Measurements from ENCODE around the gene FOXP1.

DNA sequence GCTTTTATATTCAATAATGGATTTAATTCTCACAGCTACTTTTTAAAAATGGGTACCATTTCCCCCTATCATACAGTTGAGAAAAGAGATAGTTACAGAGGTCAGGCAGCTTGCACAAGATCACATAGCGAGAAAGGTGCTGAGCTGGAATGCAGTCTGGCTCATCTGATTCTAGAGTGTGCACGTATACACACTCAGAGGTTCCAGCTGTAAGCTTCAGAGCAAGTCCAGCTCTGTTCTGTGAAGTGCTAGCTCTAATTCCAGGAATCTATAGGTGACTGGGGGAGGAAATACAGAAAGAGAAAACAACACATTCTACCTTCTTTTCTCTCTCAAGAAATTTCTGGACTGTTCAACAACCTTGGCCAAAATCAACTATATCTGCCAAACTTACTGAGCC is 318.7 kb downstream of the FOXP1 start:
- TF ChIP-seq GLIS3 (CRISPR knock-in tag; IDR thresholded peaks at IDR 0.05) (no peak), CREB5 (CRISPR knock-in tag; IDR thresholded peaks at IDR 0.05; ENCODE audit: low read depth) (no peak), BACH2 (CRISPR knock-in tag; IDR thresholded peaks at IDR 0.05; ENCODE audit: borderline replicate concordance) (no peak), ZNF565 (CRISPR knock-in tag; conservative IDR thresholded peaks at IDR 0.05; ENCODE audit: low read depth) (no peak), ZNF8 (CRISPR knock-in tag; IDR thresholded peaks at IDR 0.05) (no peak), POU6F1 (CRISPR knock-in tag; IDR thresholded peaks at IDR 0.05; ENCODE audit: borderline replicate concordance, low read depth) (no peak), ZFP3 (CRISPR knock-in tag; IDR thresholded peaks at IDR 0.05) (no peak)
- TF ChIP-seq, protein P1, sequence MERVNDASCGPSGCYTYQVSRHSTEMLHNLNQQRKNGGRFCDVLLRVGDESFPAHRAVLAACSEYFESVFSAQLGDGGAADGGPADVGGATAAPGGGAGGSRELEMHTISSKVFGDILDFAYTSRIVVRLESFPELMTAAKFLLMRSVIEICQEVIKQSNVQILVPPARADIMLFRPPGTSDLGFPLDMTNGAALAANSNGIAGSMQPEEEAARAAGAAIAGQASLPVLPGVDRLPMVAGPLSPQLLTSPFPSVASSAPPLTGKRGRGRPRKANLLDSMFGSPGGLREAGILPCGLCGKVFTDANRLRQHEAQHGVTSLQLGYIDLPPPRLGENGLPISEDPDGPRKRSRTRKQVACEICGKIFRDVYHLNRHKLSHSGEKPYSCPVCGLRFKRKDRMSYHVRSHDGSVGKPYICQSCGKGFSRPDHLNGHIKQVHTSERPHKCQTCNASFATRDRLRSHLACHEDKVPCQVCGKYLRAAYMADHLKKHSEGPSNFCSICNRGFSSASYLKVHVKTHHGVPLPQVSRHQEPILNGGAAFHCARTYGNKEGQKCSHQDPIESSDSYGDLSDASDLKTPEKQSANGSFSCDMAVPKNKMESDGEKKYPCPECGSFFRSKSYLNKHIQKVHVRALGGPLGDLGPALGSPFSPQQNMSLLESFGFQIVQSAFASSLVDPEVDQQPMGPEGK (CRISPR knock-in tag; IDR thresholded peaks at IDR 0.05; ENCODE audit: borderline replicate concordance): no peak

Data from SK-N-SH treated with all-trans-retinoic acid at 6 μM for 48 hours (cell line).